HG03139 (cell line): ENCODE results near the gene YOD1.
"Not testable (repeated sequence)": the region's sequence is repeated elsewhere in the genome, so short reads cannot be mapped to it uniquely, and the experiment has no call there.

ENCODE experiments used
- ATAC-seq: cut with Tn5 transposase; IDR thresholded peaks from one replicate; pipeline ENCODE4 v1.9.1; 2021; ENCODE audit not compliant: unreplicated experiment

YOD1 gene

DNA sequence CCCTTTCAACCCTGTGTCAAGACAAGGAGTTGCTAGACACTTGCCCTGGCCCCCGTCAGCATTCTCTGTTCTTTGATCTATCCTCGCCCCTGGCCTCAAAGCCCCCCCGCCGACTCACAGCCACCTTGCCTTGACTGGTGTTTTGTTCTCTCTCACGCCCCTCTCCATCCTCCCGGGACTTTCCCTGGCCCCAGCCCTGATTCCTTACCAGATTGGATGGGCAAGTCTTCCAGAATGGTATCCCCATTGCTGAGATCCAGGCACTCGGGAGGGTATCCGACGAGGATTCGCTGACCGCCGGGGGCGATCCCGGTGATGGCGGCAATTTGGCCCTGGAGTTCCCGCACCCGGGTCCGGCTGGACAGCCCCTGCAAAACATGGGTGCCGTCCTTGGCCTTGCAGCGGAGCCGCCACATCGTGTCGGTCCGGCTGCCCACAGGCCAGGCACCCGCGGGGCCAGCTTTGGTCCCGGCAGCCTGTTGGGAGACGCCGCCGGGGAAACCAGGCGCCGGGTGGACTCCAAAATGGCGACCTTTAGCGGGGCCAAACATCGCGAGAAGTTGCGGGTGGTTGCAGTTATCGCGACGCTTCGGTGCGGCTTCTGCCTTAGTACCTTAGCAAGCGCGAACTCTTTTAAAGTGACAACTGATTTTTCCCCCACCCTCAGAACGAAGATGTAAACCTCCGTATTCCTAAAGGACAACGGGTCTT lies 373 bp downstream of the YOD1 start:
- ATAC-seq, result peak; percentile 61

GRCh38 chr1:207049974-207050391 lies 1.0 kb downstream of the YOD1 start:
- no peak for ATAC-seq

DNA sequence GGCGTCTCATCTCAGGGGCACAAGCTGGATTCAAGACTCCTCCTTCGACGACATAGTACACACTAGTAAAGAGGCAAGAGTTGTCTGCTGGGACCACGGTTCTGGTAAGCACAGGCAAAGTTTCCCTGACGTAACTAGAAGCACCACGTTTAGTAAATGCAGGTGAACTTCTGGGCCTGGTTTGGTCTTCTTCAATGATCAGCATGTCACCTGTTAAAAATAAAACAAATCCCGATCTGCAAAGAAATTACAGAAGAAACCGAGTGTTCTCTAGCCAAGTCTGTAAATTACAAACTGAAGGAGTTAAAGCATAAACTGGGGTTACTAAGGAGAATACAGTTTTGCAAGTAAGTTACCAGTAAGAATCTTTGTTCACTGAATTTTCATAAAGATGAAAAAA lies 1.5 kb downstream of the YOD1 start:
- ATAC-seq, result no peak

DNA sequence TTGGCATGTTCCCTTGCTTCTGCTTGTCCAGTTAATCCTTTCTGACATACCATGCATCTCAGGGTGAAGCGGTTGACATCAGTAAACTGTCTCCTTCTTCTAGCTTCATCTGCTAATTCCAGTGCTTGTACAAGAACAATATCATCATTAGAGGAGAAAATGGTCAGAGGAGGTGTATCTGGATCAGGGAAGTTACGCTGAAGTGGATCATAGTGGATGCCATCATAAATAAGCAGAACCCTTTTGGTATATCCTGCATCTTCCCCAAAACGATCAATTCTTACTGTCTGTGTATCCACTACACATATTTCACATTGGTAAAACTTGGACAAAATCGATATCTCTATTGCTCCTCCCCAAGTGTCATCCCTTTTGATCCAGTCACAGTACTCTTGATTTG lies 2.0 kb downstream of the YOD1 start:
- ATAC-seq, result no peak

- no peak for ATAC-seq
These were observed 3.0 kb downstream of the YOD1 start for GRCh38 chr1:207048041-207048440.

- ATAC-seq, result no peak
These were observed 3.5 kb downstream of the YOD1 start for GRCh38 chr1:207047505-207047904.

DNA sequence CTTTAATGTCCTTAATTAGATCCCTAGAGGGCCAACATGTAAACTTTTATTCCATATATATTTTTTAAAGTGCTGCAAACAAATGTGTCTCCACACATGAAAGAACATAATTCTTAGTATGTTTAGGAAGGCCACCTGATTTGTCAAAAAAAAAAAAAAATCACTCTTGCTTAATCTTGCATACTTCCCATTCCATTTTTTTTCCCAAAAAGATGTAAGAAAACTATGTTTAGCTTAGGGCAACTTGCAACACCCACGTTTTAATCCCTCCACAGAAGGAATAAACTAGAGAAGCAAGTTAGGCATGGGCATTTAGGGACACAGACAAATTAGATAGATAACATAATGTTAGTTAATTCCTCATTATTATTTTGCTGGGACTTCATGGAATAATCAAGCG lies 5.6 kb downstream of the YOD1 start:
- ATAC-seq, result no peak

GRCh38 chr1:207041397-207041796 lies 9.6 kb downstream of the YOD1 start:
- ATAC-seq, result not testable (repeated sequence)

DNA sequence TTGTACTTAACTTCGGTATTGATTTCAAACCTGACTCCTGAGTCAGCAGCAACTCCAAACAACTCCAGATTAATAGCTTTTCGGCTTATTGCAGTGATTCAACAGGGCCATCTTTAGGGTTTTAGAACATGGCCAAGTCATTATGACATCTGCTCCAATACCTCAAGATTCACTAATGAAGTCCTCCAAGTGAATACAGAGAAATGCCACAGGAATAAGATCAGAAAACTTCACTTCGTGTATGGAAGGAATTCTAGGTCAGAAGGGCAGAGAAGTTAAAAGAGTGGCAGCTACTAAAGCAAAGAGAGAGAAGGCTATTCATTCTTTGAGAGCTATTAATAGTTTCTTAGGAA lies 10.9 kb downstream of the YOD1 start:
- no peak for ATAC-seq

- no peak for ATAC-seq
These were observed 11.4 kb downstream of the YOD1 start for GRCh38 chr1:207039380-207040180.

GRCh38 chr1:207036865-207037264 lies 14.1 kb downstream of the YOD1 start:
- no peak for ATAC-seq

GRCh38 chr1:207035877-207036551 lies 15.0 kb downstream of the YOD1 start:
- ATAC-seq, result no peak

GRCh38 chr1:207034998-207035397 lies 16.0 kb downstream of the YOD1 start:
- ATAC-seq, result no peak

- ATAC-seq, result no peak
These were observed 16.8 kb downstream of the YOD1 start for GRCh38 chr1:207034208-207034607.

DNA sequence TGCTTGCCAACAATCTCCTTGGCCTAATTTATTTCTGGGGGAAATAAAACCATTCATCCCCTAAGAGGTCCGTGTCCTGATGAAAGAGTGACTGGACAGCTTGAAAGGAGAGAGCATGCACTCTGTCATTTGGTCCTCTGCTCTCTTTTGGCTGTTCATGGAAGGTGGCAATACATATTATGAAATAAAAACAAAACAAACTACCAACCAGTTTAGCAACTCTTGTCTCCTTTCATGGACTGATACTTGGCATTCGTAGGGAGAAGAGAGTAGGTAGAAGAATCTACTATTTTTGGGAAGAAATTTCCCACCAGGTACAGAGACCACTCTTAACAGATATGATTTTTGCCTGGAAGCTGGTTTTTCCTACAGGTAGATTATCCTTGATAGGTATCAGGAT lies 17.7 kb downstream of the YOD1 start:
- ATAC-seq, result no peak

DNA sequence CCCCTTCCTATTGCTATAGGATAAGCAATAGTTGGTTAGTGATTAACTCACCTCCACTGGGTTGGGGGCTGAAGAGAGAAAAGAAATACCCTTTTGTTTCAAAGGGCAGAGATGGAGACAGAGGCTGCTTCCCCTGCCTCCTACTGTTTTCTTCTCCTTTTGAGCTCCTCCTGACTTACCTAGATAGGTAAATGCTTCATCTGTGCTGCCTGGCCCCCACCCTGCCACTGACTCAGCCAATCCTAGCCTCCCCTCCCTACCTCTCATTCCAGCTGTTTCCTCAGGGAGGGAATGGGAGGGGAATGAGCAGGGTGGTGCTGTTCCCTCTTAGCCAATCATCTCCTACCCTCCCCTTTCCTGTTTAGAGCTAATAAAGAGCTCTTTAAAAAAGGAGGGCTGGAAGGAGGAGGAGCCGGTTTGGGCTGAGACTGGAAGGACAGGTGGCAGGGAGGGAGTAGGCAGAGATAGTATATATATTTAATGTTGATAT lies 18.4 kb downstream of the YOD1 start, which contains the start of gene C1orf116:
Gene C1orf116, minus strand, starts transcription at position 229 of the 490 bp plus-strand sequence. CDS start 5,158 bp downstream, outside the sequence.
- ATAC-seq, result no peak

DNA sequence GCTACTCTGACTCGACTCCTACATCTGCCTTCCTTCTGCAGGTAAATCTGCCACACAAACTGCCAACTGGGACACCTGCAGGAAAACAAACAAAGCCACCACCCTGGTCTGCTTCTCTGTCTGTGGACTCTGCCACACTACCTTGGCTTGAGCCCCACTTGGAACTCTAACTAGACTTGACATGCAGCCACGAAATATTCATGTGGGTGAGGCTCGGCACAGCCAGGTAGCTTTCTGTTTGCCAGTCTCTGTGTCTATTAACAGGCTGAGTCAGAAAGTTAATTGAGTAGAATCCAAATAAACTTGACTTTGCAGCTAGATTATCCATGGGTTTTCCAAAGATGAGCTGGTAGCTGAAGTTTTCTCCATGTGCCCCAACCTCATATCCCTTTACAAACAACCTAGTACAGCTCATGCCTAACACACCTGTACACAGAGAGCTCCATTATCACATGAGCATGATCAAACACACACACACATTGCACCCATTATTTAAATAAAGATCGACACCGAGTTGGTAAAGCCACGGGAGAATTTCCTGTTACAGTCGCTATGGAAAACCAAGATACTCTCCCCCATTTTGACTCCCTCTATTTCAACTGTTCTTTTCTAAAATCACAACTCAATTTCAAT lies 19.3 kb downstream of the YOD1 start:
- ATAC-seq, result no peak

GRCh38 chr1:207031016-207031415 lies 20.0 kb downstream of the YOD1 start:
- no peak for ATAC-seq

DNA sequence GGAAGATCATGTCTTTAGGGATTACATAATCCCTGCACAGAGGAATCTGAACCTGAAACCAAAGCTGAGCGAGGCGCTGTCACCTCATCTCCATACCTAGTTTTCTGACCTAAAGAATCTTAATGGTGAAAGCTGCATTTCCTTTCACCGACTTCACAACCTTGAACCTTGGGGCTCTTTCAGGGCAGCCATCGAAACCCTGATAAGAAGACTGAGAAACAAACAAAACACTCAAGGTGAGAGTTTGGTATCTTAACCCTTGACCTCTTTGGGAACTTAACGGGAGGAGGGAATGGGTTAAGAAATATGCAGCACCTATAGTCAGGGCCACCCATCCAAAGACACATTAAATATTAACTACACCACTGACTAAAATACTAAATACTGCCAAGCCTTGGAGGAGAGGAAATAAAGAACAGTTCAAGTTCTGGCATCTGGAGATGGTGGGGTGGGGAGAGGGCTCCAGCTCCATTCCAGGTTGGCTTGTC lies 20.4 kb downstream of the YOD1 start:
- no peak for ATAC-seq

GRCh38 chr1:207029701-207030521 lies 21.1 kb downstream of the YOD1 start:
- no peak for ATAC-seq
